ENCODE data around the gene IRF2BPL. TPM values are rescaled to one million over a fixed set of nuclear protein-coding genes. Genes with fewer than 3 reads are reported as not detected.

The IRF2BPL gene
- total RNA-seq (2011; cell fraction: chromatin; rRNA removed; ENCODE audit: low replicate concordance) = 1.8 and 3.8 TPM in 2 replicates
- total RNA-seq (2011; cell fraction: nucleolus; rRNA removed) = 5.5 and 6.5 TPM in 2 replicates
- total RNA-seq (2011; cell fraction: nucleoplasm; rRNA removed) = 2.5 and 3.7 TPM in 2 replicates
- total RNA-seq (2014; rRNA removed) (14.4 and 18.2 TPM in 2 replicates), total RNA-seq (2014; rRNA removed; fragmentation: Illumina TruSeq; extraction: Trizol) (2.4 and 2.5 TPM in 2 replicates), total RNA-seq (2015; rRNA removed; fragmentation: Illumina TruSeq; extraction: Trizol) (4.2 and 5.1 TPM in 2 replicates), total RNA-seq (2021) (21.6 and 22.1 TPM in 2 replicates), polyA plus RNA-seq (2011; rRNA removed) (1.3 and 2.8 TPM in 2 replicates), polyA plus RNA-seq (2014; fragmentation: Illumina TruSeq; extraction: Trizol) (2.5 and 3.6 TPM in 2 replicates), polyA plus RNA-seq (2014; fragmentation: Nextera tagmentation; extraction: Ambion mirVana) (under 1 TPM; 0.52 to 0.75 TPM), polyA plus RNA-seq (2014; rRNA removed) (6.5 and 6.9 TPM in 2 replicates), polyA minus RNA-seq (2011; rRNA and poly(A)+ RNA removed) (2.2 TPM in 2 replicates), Bru-seq, nascent RNA (percentile 73 among the genes with signal in this experiment), BruChase-seq, experiment 1, labeled RNA remaining after a 2-hour chase (percentile 69 among the genes with signal in this experiment), BruChase-seq, experiment 2, labeled RNA remaining after a 6-hour chase (percentile 71 among the genes with signal in this experiment)
- polyA plus RNA-seq (2011; cell fraction: cytosol; rRNA removed) = 1.7 and 4.5 TPM in 2 replicates
- 3.2 and 4.7 TPM in 2 replicates for polyA plus RNA-seq (2011; cell fraction: nucleus; rRNA removed)
- polyA plus RNA-seq (2012) = 16.8 and 19.2 TPM in 2 replicates
- 6.6 and 10.5 TPM in 2 replicates for polyA minus RNA-seq (2011; cell fraction: cytosol; rRNA and poly(A)+ RNA removed)
- polyA minus RNA-seq (2011; cell fraction: nucleus; rRNA and poly(A)+ RNA removed) = 3.1 and 5.6 TPM in 2 replicates
- long read RNA-seq, experiment 1, full-length matches to known transcripts = 39 of 39 reads
- long read RNA-seq, experiment 1, partial matches to known transcripts = 0 of 39 reads
- long read RNA-seq, experiment 1, other reads (novel, unspliced or antisense) = 0 of 39 reads
- long read RNA-seq, experiment 2, full-length matches to known transcripts = 20 of 20 reads
- long read RNA-seq, experiment 2, partial matches to known transcripts = 0 of 20 reads
- long read RNA-seq, experiment 2, other reads (novel, unspliced or antisense) = 0 of 20 reads
- long read RNA-seq, experiment 3, full-length matches to known transcripts = 1 of 1 reads
- long read RNA-seq, experiment 3, partial matches to known transcripts = 0 of 1 reads
- long read RNA-seq, experiment 3, other reads (novel, unspliced or antisense) = 0 of 1 reads

DNA sequence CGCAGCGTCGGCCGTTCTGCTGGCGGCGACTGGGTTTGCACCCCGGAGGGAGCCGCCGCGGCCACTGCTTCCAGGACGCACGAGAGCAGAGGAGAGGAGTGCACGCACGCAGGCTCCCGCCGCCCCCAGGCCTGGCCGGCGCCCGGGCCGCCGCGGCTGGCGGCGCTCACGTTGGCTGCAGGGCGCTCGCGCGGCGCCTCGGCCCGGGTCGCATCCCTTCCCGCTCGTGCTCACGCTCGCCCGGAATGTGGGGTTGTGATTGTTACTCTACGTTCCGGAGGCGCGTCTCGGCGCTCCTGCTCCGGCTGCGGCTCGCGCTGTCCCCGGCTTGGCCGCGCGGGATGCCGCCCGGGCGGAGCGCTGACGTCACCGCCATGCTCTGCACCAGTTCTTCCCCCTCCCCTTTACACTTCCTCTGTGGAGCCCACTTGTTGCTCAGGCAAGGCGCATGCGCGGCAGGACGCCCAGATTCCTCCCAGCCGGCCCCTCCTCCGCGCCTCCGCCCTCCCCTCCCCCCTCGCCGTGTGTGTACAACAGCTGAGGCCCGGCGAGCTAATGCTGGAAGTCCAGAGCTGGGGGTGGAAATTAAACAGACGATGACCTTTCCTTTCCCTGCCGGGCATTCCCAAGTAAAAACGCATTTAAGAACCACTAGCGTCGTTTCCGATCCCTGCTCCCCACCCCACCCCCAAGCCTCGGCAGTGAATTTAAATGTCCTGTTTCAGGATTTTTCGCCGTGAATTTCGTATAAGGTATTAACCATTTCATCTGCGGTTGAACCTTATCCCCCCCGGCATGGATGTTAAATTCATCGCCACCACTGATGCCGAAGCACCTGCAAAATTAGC lies at the start of gene IRF2BPL:
IRF2BPL (minus strand) TSS at position 325 of the 848 bp plus-strand sequence. CDS start 916 bp downstream, outside the sequence.
- Histone ChIP-seq H3K9me1 (ENCODE audit: control insufficient read depth, insufficient read depth, low read length) (peaks cover 5% of the 10 kb centered on the region), H2AFZ (ENCODE audit: low read depth, low read length) (peak within 1 kb of the TSS; percentile 70), H3K9me3 (replicated peaks; ENCODE audit: control insufficient read depth, insufficient read depth, low read depth, low read length) (no peaks in the 10 kb centered on the region), H3K4me3 (peak within 1 kb of the TSS; percentile 65), H3K79me2 (ENCODE audit: control insufficient read depth, insufficient read depth, low read length) (peaks cover 42% of the 10 kb centered on the region), H3K9ac (ENCODE audit: insufficient read depth in 1 of 2, low read depth in 2 of 2, low read length in 2 of 2) (peak within 1 kb of the TSS; percentile 79 to 96), H3K4me1 (replicated peaks in 1 of 2; ENCODE audit: control insufficient read depth in 2 of 2, insufficient read depth in 2 of 2, low read length in 2 of 2) (peaks cover 16 to 62% of the 10 kb centered on the region in 2 experiments; a peak in 4 of 5 replicates), H3K4me2 (ENCODE audit: insufficient read depth, low read length) (peak within 1 kb of the TSS; percentile 73), H3K27ac (ENCODE audit: extremely low read depth, low read depth, low read length) (peak within 1 kb of the TSS; percentile 95), H3K27me3 (ENCODE audit: control insufficient read depth in 2 of 2, insufficient read depth in 2 of 2, low read length in 2 of 2) (no peaks in the 10 kb centered on the region), H4K20me1 (replicated peaks; ENCODE audit: control insufficient read depth, insufficient read depth, low read length) (peaks cover 4% of the 10 kb centered on the region; the same call in 1 of the 2 replicates), H3K36me3 (ENCODE audit: control insufficient read depth, insufficient read depth, low read length) (peaks cover 24% of the 10 kb centered on the region; the same call in 1 of the 3 replicates)
- TSS peak; percentile 78 for BruUV-seq (replicated peaks)
- intact Hi-C loops (cut with micrococcal nuclease) = loop anchor here (1.0 to 10.0 kb wide), 3 partner anchors 12 to 114 kb away; no protein-coding TSS in a partner anchor
- FAIRE-seq = peak; percentile 94
- WGBS (ENCODE audit: insufficient coverage, low coverage, missing lambda C conversion rate) = under 1% methylated on average over 59 of the region's 84 CpGs
- in situ Hi-C loops (cut with MboI) = no loop called here
- peak; percentile 91 to 96 (median 94) for DNase-seq (ENCODE audit: extremely low read depth in 1 of 4, low spot score in 3 of 4)
- peak; percentile 80 for ATAC-seq
- POLR2A ChIA-PET = interaction anchor here (0.6 to 2.9 kb wide), 7 partner anchors 11 to 242 kb away, joined by 3 to 19 read pairs (median 4); no protein-coding TSS in a partner anchor
- CTCF ChIA-PET (ENCODE audit: low intra/inter-chr PET ratio) = interaction anchor here (1.7 kb wide), 1 partner anchor 115 kb away, joined by 5 read pairs; no protein-coding TSS in a partner anchor
- TF ChIP-seq MTF1 (CRISPR knock-in tag; IDR thresholded peaks at IDR 0.05; ENCODE audit: borderline replicate concordance) (no peak), NCOR1 (IDR thresholded peaks at IDR 0.05) (peak; percentile 37), GABPB2 (CRISPR knock-in tag; conservative IDR thresholded peaks at IDR 0.05) (no peak)
- TF ChIP-seq, protein P1, sequence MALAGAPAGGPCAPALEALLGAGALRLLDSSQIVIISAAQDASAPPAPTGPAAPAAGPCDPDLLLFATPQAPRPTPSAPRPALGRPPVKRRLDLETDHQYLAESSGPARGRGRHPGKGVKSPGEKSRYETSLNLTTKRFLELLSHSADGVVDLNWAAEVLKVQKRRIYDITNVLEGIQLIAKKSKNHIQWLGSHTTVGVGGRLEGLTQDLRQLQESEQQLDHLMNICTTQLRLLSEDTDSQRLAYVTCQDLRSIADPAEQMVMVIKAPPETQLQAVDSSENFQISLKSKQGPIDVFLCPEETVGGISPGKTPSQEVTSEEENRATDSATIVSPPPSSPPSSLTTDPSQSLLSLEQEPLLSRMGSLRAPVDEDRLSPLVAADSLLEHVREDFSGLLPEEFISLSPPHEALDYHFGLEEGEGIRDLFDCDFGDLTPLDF (CRISPR knock-in tag; IDR thresholded peaks at IDR 0.05) = no peak
- TF ChIP-seq, protein P2, sequence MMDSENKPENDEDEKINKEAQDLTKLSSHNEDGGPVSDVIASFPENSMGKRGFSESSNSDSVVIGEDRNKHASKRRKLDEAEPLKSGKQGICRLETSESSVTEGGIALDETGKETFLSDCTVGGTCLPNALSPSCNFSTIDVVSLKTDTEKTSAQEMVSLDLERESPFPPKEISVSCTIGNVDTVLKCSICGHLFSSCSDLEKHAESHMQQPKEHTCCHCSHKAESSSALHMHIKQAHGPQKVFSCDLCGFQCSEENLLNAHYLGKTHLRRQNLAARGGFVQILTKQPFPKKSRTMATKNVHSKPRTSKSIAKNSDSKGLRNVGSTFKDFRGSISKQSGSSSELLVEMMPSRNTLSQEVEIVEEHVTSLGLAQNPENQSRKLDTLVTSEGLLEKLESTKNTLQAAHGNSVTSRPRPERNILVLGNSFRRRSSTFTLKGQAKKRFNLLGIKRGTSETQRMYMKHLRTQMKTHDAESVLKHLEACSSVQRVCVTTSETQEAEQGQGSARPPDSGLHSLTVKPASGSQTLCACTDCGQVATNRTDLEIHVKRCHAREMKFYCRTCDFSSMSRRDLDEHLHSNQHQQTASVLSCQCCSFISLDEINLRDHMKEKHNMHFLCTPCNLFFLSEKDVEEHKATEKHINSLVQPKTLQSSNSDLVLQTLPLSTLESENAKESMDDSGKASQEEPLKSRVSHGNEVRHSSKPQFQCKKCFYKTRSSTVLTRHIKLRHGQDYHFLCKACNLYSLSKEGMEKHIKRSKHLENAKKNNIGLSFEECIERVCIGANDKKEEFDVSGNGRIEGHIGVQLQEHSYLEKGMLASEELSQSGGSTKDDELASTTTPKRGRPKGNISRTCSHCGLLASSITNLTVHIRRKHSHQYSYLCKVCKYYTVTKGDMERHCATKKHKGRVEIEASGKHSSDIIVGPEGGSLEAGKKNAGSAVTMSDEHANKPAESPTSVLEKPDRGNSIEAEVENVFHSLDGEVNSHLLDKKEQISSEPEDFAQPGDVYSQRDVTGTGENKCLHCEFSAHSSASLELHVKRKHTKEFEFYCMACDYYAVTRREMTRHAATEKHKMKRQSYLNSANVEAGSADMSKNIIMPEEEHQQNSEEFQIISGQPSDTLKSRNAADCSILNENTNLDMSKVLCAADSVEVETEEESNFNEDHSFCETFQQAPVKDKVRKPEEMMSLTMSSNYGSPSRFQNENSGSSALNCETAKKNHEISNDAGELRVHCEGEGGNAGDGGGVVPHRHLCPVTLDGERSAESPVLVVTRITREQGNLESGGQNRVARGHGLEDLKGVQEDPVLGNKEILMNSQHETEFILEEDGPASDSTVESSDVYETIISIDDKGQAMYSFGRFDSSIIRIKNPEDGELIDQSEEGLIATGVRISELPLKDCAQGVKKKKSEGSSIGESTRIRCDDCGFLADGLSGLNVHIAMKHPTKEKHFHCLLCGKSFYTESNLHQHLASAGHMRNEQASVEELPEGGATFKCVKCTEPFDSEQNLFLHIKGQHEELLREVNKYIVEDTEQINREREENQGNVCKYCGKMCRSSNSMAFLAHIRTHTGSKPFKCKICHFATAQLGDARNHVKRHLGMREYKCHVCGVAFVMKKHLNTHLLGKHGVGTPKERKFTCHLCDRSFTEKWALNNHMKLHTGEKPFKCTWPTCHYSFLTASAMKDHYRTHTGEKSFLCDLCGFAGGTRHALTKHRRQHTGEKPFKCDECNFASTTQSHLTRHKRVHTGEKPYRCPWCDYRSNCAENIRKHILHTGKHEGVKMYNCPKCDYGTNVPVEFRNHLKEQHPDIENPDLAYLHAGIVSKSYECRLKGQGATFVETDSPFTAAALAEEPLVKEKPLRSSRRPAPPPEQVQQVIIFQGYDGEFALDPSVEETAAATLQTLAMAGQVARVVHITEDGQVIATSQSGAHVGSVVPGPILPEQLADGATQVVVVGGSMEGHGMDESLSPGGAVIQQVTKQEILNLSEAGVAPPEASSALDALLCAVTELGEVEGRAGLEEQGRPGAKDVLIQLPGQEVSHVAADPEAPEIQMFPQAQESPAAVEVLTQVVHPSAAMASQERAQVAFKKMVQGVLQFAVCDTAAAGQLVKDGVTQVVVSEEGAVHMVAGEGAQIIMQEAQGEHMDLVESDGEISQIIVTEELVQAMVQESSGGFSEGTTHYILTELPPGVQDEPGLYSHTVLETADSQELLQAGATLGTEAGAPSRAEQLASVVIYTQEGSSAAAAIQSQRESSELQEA (IDR thresholded peaks at IDR 0.05; ENCODE audit: low read depth) = no peak

All from K562 (cell line).